Esophagus squamous epithelium (tissue), 5 donors: ENCODE data around the gene RPS13. TPM values are rescaled to one million over a fixed set of nuclear protein-coding genes. Genes with fewer than 3 reads are reported as not detected.

Experiments used
- DNase-seq: peaks from one replicate; lab custom pipeline; 2025; lab: John Stamatoyannopoulos, UW
- H3K27ac ChIP-seq, 4 donors: fragments of 200-600 bp; sonication (generic); one replicate each; pipeline ENCODE4 v1.5.1; 2016 to 2019; ENCODE audit warnings: mild to moderate bottlenecking in 1 of 4
- H3K27me3 ChIP-seq, 4 donors: fragments of 200-600 bp; sonication (generic); 1 replicate in 3 of 4; 2 replicates in 1 of 4; pipeline versions ENCODE4 v1.5.1 to v1.6.0; 2017 to 2021; ENCODE audit warnings: antibody characterized with exemption in 1 of 4
- H3K36me3 ChIP-seq, 3 donors: fragments of 200-600 bp; sonication (generic); one replicate each; pipeline ENCODE4 v1.5.1; 2016 to 2019
- H3K4me1 ChIP-seq, 3 donors: fragments of 200-600 bp; sonication (generic); one replicate each; pipeline ENCODE4 v1.5.1; 2017 to 2019
- H3K4me3 ChIP-seq, 4 donors: fragments of 200-600 bp; sonication (generic); 1 replicate in 3 of 4; 2 replicates in 1 of 4; pipeline ENCODE4 v1.5.1; 2016 to 2019; ENCODE audit warnings: mild to moderate bottlenecking in 2 of 4, moderate library complexity in 1 of 4
- H3K9me3 ChIP-seq, 3 donors: fragments of 200-600 bp; sonication (generic); one replicate each; pipeline ENCODE4 v1.5.1; 2016 to 2019
- POLR2A ChIP-seq, 4 donors: fragments of 450-650 bp; IDR thresholded peaks; one replicate each; pipeline ENCODE4 v1.6.1; 2017; ENCODE audit warnings: antibody characterized with exemption in 4 of 4, mild to moderate bottlenecking in 4 of 4, moderate library complexity in 3 of 4
- WGBS, 2 donors: methylation state at CpG; one replicate each; pipeline ENCODE4 v1.1.5; 2018; 5-methylcytosine and 5-hydroxymethylcytosine counted together
- intact Hi-C: fragments of 100-400 bp; cut with DNase I; formaldehyde crosslinking; loops from one replicate; pipeline ENCODE4 v1.15.0; 2022
- total RNA-seq, 4 donors: library from RNA; depleted of rRNA; stranded (reverse); fragments of >200 nt; gene quantifications; one replicate each; pipeline ENCODE4 v1.1.0, GENCODE V29; 2016
- TF ChIP-seq, protein P1 (sequence below), 6 experiments: fragments of 450-650 bp in 4 of 6; fragments of 200-600 bp in 2 of 6; sonication (generic) in 2 of 6; IDR thresholded peaks; one replicate each; pipeline ENCODE4 v1.5.1; 2016 to 2019; ENCODE audit warnings: antibody characterized with exemption in 6 of 6, mild to moderate bottlenecking in 4 of 6, moderate library complexity in 4 of 6
- donor health status: DM: yes; HTN: yes; CAD: no.

The RPS13 gene
- total RNA-seq, 4 donors from 2014 or later, result 730 to 2,494 (median 1,242) TPM

DNA sequence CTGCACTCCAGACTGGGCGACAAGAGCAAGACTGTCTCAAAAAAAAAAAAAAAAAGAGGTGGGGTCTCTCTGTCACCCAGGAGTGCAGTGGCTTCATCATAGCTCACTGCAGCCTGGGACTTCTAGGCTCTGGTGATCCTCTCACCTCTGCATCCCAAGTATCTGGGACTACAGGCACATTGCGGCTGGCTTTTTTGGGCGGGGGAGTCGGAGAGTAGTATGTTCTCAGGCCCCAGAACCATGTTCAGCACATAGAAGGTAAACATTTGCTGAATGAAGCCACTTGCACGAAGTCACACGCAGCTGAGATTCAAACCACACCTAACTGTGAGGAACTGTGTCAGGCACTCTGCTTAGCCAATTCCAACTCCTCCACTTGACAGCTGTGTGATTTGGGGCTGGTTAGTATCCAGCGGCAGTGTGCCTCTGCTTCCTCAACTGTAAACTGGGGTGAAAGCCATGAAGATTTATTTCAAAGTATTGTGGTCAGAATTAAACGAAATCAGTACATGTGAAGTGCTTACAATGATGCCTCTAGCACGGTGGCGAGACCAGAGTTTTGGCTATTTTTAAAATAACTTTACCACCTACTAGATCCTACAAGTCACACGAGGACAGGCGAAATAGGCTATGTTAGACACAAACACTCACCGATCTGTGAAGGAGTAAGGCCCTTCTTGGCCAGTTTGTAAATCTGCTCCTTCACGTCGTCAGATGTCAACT lies 789 bp downstream of the RPS13 start:
- no peak for DNase-seq

DNA sequence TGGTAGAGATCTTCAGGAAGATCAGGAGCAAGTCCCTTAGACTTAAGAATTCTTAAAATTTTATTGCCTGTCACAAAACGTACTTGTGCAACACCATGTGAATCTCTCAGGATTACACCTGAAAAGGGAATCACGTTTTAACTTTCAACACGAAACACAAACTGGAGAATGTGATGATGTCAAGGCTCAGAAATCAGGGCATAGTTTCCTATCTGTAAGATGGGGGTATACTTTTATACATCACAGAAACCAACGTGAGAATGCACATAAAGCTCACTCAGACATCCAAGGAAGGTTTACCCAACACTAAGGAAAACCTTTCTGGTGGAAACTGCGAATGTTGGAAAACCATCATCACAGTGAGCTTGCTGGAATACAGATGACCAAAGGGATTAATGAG lies 2.0 kb downstream of the RPS13 start:
- Histone ChIP-seq H3K27me3 (no peaks in the 10 kb centered on the region), H3K27ac (peak overlapping the region in 2 of 4 donors; percentile 94 to 98), H3K36me3 (peaks cover 0 to 45% (median 9%) of the 10 kb centered on the region in 3 donors), H3K4me3 (peak overlapping the region in 2 of 4 donors; percentile 72 to 98), H3K4me1 (peaks cover 15 to 50% (median 23%) of the 10 kb centered on the region in 3 donors), H3K9me3 (no peaks in the 10 kb centered on the region)
- no peak for DNase-seq
- intact Hi-C loops, result no loop called here
- 55 to 63% methylated on average over 5 of the region's 5 CpGs for WGBS, 2 donors
- TF ChIP-seq, protein P1, sequence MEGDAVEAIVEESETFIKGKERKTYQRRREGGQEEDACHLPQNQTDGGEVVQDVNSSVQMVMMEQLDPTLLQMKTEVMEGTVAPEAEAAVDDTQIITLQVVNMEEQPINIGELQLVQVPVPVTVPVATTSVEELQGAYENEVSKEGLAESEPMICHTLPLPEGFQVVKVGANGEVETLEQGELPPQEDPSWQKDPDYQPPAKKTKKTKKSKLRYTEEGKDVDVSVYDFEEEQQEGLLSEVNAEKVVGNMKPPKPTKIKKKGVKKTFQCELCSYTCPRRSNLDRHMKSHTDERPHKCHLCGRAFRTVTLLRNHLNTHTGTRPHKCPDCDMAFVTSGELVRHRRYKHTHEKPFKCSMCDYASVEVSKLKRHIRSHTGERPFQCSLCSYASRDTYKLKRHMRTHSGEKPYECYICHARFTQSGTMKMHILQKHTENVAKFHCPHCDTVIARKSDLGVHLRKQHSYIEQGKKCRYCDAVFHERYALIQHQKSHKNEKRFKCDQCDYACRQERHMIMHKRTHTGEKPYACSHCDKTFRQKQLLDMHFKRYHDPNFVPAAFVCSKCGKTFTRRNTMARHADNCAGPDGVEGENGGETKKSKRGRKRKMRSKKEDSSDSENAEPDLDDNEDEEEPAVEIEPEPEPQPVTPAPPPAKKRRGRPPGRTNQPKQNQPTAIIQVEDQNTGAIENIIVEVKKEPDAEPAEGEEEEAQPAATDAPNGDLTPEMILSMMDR (IDR thresholded peaks at IDR 0.05), result no peak
- TF ChIP-seq POLR2A (IDR thresholded peaks at IDR 0.05), result no peak

More for the DNA sequence above, 789 bp downstream of the RPS13 start:
- H3K27ac ChIP-seq, result peak overlapping the region; percentile 88 to 98 (median 96)
- H3K36me3 ChIP-seq, result peaks cover 0 to 45% (median 9%) of the 10 kb centered on the region in 3 donors
- TF ChIP-seq, protein P1 (IDR thresholded peaks at IDR 0.05), result no peak
- no peak for TF ChIP-seq POLR2A (IDR thresholded peaks at IDR 0.05)
- 15 to 17% methylated on average over 14 to 15 of the region's 15 CpGs for WGBS, 2 donors
- peaks cover 15 to 50% (median 23%) of the 10 kb centered on the region in 3 donors for H3K4me1 ChIP-seq
- intact Hi-C loops, result no loop called here
- no peaks in the 10 kb centered on the region for H3K9me3 ChIP-seq
- H3K4me3 ChIP-seq, result peak overlapping the region; percentile 58 to 99 (median 85)
- H3K27me3 ChIP-seq, result no peaks in the 10 kb centered on the region

GRCh38 chr11:17073370-17074027 lies 4.0 kb downstream of the RPS13 start:
- H3K27ac ChIP-seq, result no peak overlapping the region
- no peaks in the 10 kb centered on the region for H3K9me3 ChIP-seq
- DNase-seq, result no peak
- TF ChIP-seq, protein P1 (IDR thresholded peaks at IDR 0.05), result no peak
- TF ChIP-seq POLR2A (IDR thresholded peaks at IDR 0.05), result no peak
- intact Hi-C loops, result no loop called here
- peaks cover 14 to 45% (median 20%) of the 10 kb centered on the region in 3 donors for H3K4me1 ChIP-seq
- H3K36me3 ChIP-seq, result peaks cover 0 to 45% (median 9%) of the 10 kb centered on the region in 3 donors
- 51 to 56% methylated on average over 4 of the region's 4 CpGs for WGBS, 2 donors
- H3K27me3 ChIP-seq, result no peaks in the 10 kb centered on the region
- H3K4me3 ChIP-seq, result no peak overlapping the region

DNA sequence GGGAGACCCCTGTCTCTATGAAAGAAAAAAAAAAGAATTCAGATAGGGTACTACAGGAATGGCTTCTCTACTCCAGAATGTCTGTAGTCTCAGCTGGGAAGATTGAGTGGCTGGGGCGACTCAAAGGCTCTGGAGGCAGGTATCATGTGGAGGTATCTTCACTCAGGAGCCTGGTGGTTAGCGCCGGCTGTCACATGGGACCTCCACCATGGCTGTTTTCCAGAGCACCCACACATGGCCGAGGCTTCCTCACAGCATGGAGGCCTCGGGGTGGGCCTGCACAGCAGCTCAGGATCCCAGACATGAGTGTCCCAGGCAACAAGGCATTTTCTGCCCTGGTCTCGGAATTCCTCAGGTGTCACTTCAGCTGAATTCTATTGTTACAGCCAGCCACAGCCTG lies 10.1 kb downstream of the RPS13 start:
- no peak overlapping the region for H3K4me3 ChIP-seq
- 78% methylated on average over 6 of the region's 6 CpGs; no CpG with 5 or more reads in 1 of the 2 donors for WGBS, 2 donors
- intact Hi-C loops, result loop anchor here (5.0 kb wide), 1 partner anchor 120 kb away; no protein-coding TSS in a partner anchor

More for the DNA sequence above, 10.1 kb downstream of the RPS13 start:
- Histone ChIP-seq H3K4me1 (no peaks in the 10 kb centered on the region), H3K27me3 (no peaks in the 10 kb centered on the region), H3K27ac (no peak overlapping the region), H3K36me3 (peaks cover 0 to 7% (median 0%) of the 10 kb centered on the region in 3 donors), H3K9me3 (no peaks in the 10 kb centered on the region)
- no peak for DNase-seq
- TF ChIP-seq, protein P1 (IDR thresholded peaks at IDR 0.05), result no peak
- no peak for TF ChIP-seq POLR2A (IDR thresholded peaks at IDR 0.05)
